Epithelial cell of esophagus (primary cell): ENCODE measurements around the gene KDM3A.

Experiments
- DNase-seq: peaks from one replicate; pipeline ENCODE4 v3.0.0; 2010; ENCODE audit warnings: low read depth
- H3K4me3 ChIP-seq: 2 replicates; pipeline ENCODE4 v1.5.1; 2011; ENCODE audit warnings: mild to moderate bottlenecking, low read length, control low read depth
- CTCF ChIP-seq: IDR thresholded peaks from 2 replicates; pipeline ENCODE4 v1.5.1; 2011; ENCODE audit warnings: low read depth, mild to moderate bottlenecking, low read length, control low read depth, inconsistent platforms; ENCODE audit not compliant: insufficient read depth; ENCODE audit errors: missing control alignments

Gene KDM3A

GRCh38 chr2:86510436-86510933 lies 69.3 kb downstream of the KDM3A start:
- no peak for TF ChIP-seq CTCF
- DNase-seq, result no peak

GRCh38 chr2:86512034-86512433 lies 70.9 kb downstream of the KDM3A start:
- peak; percentile 8 for DNase-seq
- no peak overlapping the region for H3K4me3 ChIP-seq
- TF ChIP-seq CTCF, result no peak

More at GRCh38 chr2:86510436-86510933, 69.3 kb downstream of the KDM3A start:
- no peak overlapping the region for H3K4me3 ChIP-seq

- TF ChIP-seq CTCF, result no peak
- no peak overlapping the region for H3K4me3 ChIP-seq
- DNase-seq, result no peak
Observed at GRCh38 chr2:86512892-86513291, 71.7 kb downstream of the KDM3A start.

GRCh38 chr2:86513948-86514660 lies 72.9 kb downstream of the KDM3A start:
- H3K4me3 ChIP-seq, result no peak overlapping the region
- no peak for DNase-seq
- no peak for TF ChIP-seq CTCF

- H3K4me3 ChIP-seq, result no peak overlapping the region
- TF ChIP-seq CTCF, result peak; percentile 51
- peak; percentile 12 for DNase-seq
Observed at GRCh38 chr2:86518481-86518880, 77.3 kb downstream of the KDM3A start.

GRCh38 chr2:86519349-86519748 lies 78.2 kb downstream of the KDM3A start:
- DNase-seq, result no peak
- TF ChIP-seq CTCF, result no peak
- no peak overlapping the region for H3K4me3 ChIP-seq

GRCh38 chr2:86520153-86520552 lies 79.0 kb downstream of the KDM3A start:
- H3K4me3 ChIP-seq, result no peak overlapping the region
- no peak for DNase-seq
- TF ChIP-seq CTCF, result no peak
